Measurements from ENCODE around the gene MAMLD1. TPM values are rescaled to one million over a fixed set of nuclear protein-coding genes. Genes with fewer than 3 reads are reported as not detected.

The MAMLD1 gene
- total RNA-seq, 1 experiment from 2014 or later, result 5.5 TPM

GRCh38 chrX:150406596-150406995, 43.5 kb downstream of the MAMLD1 start:
- Histone ChIP-seq H3K27me3 (no peaks in the 10 kb centered on the region), H3K9me3 (replicated peaks) (no peaks in the 10 kb centered on the region), H3K4me3 (no peak overlapping the region), H3K4me1 (peaks cover 6% of the 10 kb centered on the region; the same call in 1 of the 2 replicates), H3K36me3 (no peaks in the 10 kb centered on the region), H3K27ac (no peak overlapping the region)
- DNase-seq, result no peak

GRCh38 chrX:150408007-150408406, 44.9 kb downstream of the MAMLD1 start:
- no peaks in the 10 kb centered on the region for H3K27me3 ChIP-seq
- no peaks in the 10 kb centered on the region for H3K9me3 ChIP-seq (replicated peaks)
- no peak overlapping the region for H3K4me3 ChIP-seq
- H3K27ac ChIP-seq, result no peak overlapping the region
- no peaks in the 10 kb centered on the region for H3K36me3 ChIP-seq
- no peak for DNase-seq
- peaks cover 11% of the 10 kb centered on the region; the same call in 1 of the 2 replicates for H3K4me1 ChIP-seq

GRCh38 chrX:150408561-150408960, 45.4 kb downstream of the MAMLD1 start:
- DNase-seq, result no peak
- Histone ChIP-seq H3K4me1 (peaks cover 11% of the 10 kb centered on the region; the same call in 1 of the 2 replicates), H3K27ac (no peak overlapping the region), H3K27me3 (no peaks in the 10 kb centered on the region), H3K36me3 (no peaks in the 10 kb centered on the region), H3K4me3 (no peak overlapping the region), H3K9me3 (replicated peaks) (no peaks in the 10 kb centered on the region)

GRCh38 chrX:150409486-150409885, 46.4 kb downstream of the MAMLD1 start:
- Histone ChIP-seq H3K27me3 (no peaks in the 10 kb centered on the region), H3K4me1 (peaks cover 11% of the 10 kb centered on the region; the same call in 1 of the 2 replicates), H3K36me3 (no peaks in the 10 kb centered on the region), H3K9me3 (replicated peaks) (no peaks in the 10 kb centered on the region), H3K27ac (no peak overlapping the region), H3K4me3 (no peak overlapping the region)
- DNase-seq, result no peak

GRCh38 chrX:150409964-150410363, 46.8 kb downstream of the MAMLD1 start:
- Histone ChIP-seq H3K9me3 (replicated peaks) (no peaks in the 10 kb centered on the region), H3K27ac (no peak overlapping the region), H3K27me3 (no peaks in the 10 kb centered on the region), H3K36me3 (no peaks in the 10 kb centered on the region), H3K4me1 (peaks cover 11% of the 10 kb centered on the region; the same call in 1 of the 2 replicates), H3K4me3 (no peak overlapping the region)
- no peak for DNase-seq

- no peaks in the 10 kb centered on the region for H3K9me3 ChIP-seq (replicated peaks)
- no peak overlapping the region for H3K4me3 ChIP-seq
- H3K4me1 ChIP-seq, result peaks cover 11% of the 10 kb centered on the region; the same call in 1 of the 2 replicates
- DNase-seq, result no peak
- no peaks in the 10 kb centered on the region for H3K36me3 ChIP-seq
- no peak overlapping the region for H3K27ac ChIP-seq
- H3K27me3 ChIP-seq, result no peaks in the 10 kb centered on the region
Measured at GRCh38 chrX:150410513-150410912, 47.4 kb downstream of the MAMLD1 start.

GRCh38 chrX:150411656-150412055, 48.5 kb downstream of the MAMLD1 start:
- Histone ChIP-seq H3K27me3 (no peaks in the 10 kb centered on the region), H3K4me3 (no peak overlapping the region), H3K9me3 (replicated peaks) (no peaks in the 10 kb centered on the region), H3K27ac (peak overlapping the region; percentile 40), H3K36me3 (no peaks in the 10 kb centered on the region), H3K4me1 (peaks cover 11% of the 10 kb centered on the region; the same call in 1 of the 2 replicates)
- DNase-seq, result peak; percentile 45 to 69

GRCh38 chrX:150414228-150414627, 51.1 kb downstream of the MAMLD1 start:
- no peaks in the 10 kb centered on the region for H3K9me3 ChIP-seq (replicated peaks)
- H3K4me1 ChIP-seq, result peaks cover 11% of the 10 kb centered on the region; the same call in 1 of the 2 replicates
- no peak overlapping the region for H3K4me3 ChIP-seq
- no peaks in the 10 kb centered on the region for H3K36me3 ChIP-seq
- no peaks in the 10 kb centered on the region for H3K27me3 ChIP-seq
- DNase-seq, result peak in 1 of 2 experiments; percentile 24
- no peak overlapping the region; the same call in 1 of the 2 replicates for H3K27ac ChIP-seq

GRCh38 chrX:150416469-150416868, 53.4 kb downstream of the MAMLD1 start:
- Histone ChIP-seq H3K27me3 (no peaks in the 10 kb centered on the region), H3K4me3 (no peak overlapping the region), H3K27ac (no peak overlapping the region), H3K4me1 (peaks cover 6% of the 10 kb centered on the region; the same call in 1 of the 2 replicates), H3K36me3 (no peaks in the 10 kb centered on the region), H3K9me3 (replicated peaks) (no peaks in the 10 kb centered on the region)
- no peak for DNase-seq

- Histone ChIP-seq H3K27ac (no peak overlapping the region), H3K9me3 (replicated peaks) (no peaks in the 10 kb centered on the region), H3K27me3 (no peaks in the 10 kb centered on the region), H3K4me3 (no peak overlapping the region), H3K36me3 (no peaks in the 10 kb centered on the region), H3K4me1 (no peaks in the 10 kb centered on the region)
- no peak for DNase-seq
Measured at GRCh38 chrX:150421816-150422215, 58.7 kb downstream of the MAMLD1 start.

- Histone ChIP-seq H3K4me1 (no peaks in the 10 kb centered on the region), H3K27me3 (no peaks in the 10 kb centered on the region), H3K27ac (no peak overlapping the region), H3K9me3 (replicated peaks) (no peaks in the 10 kb centered on the region), H3K36me3 (no peaks in the 10 kb centered on the region), H3K4me3 (no peak overlapping the region)
- DNase-seq, result no peak
Measured at GRCh38 chrX:150429594-150429993, 66.5 kb downstream of the MAMLD1 start.

- no peak overlapping the region for H3K4me3 ChIP-seq
- H3K36me3 ChIP-seq, result no peaks in the 10 kb centered on the region; the same call in 1 of the 2 replicates
- DNase-seq, result no peak
- H3K9me3 ChIP-seq (replicated peaks), result no peaks in the 10 kb centered on the region
- H3K27me3 ChIP-seq, result no peaks in the 10 kb centered on the region
- H3K27ac ChIP-seq, result no peak overlapping the region
- H3K4me1 ChIP-seq, result no peaks in the 10 kb centered on the region
Measured at GRCh38 chrX:150436195-150436594, 73.1 kb downstream of the MAMLD1 start.

GRCh38 chrX:150438165-150438564, 75.0 kb downstream of the MAMLD1 start:
- Histone ChIP-seq H3K27ac (no peak overlapping the region), H3K36me3 (no peaks in the 10 kb centered on the region; the same call in 1 of the 2 replicates), H3K4me3 (no peak overlapping the region), H3K9me3 (replicated peaks) (no peaks in the 10 kb centered on the region), H3K4me1 (no peaks in the 10 kb centered on the region), H3K27me3 (no peaks in the 10 kb centered on the region)
- DNase-seq, result no peak

- Histone ChIP-seq H3K36me3 (no peaks in the 10 kb centered on the region), H3K4me1 (no peaks in the 10 kb centered on the region), H3K27me3 (no peaks in the 10 kb centered on the region), H3K27ac (no peak overlapping the region), H3K4me3 (no peak overlapping the region), H3K9me3 (replicated peaks) (no peaks in the 10 kb centered on the region)
- no peak for DNase-seq
Measured at GRCh38 chrX:150446151-150446550, 83.0 kb downstream of the MAMLD1 start.

- Histone ChIP-seq H3K9me3 (replicated peaks) (no peaks in the 10 kb centered on the region), H3K4me3 (no peak overlapping the region), H3K27me3 (no peaks in the 10 kb centered on the region), H3K36me3 (no peaks in the 10 kb centered on the region), H3K4me1 (no peaks in the 10 kb centered on the region), H3K27ac (no peak overlapping the region)
- DNase-seq, result no peak
Measured at GRCh38 chrX:150446995-150447394, 83.9 kb downstream of the MAMLD1 start.

- no peaks in the 10 kb centered on the region for H3K27me3 ChIP-seq
- H3K9me3 ChIP-seq (replicated peaks), result no peaks in the 10 kb centered on the region
- no peak for DNase-seq
- no peaks in the 10 kb centered on the region for H3K4me1 ChIP-seq
- no peak overlapping the region for H3K27ac ChIP-seq
- H3K36me3 ChIP-seq, result no peaks in the 10 kb centered on the region
- no peak overlapping the region for H3K4me3 ChIP-seq
Measured at GRCh38 chrX:150449313-150449712, 86.2 kb downstream of the MAMLD1 start.

All from SJCRH30 (cell line).